HepG2 (cell line): ENCODE data around the gene TATDN3. TPM values are rescaled to one million over a fixed set of nuclear protein-coding genes. Genes with fewer than 3 reads are reported as not detected.

Experiments used
- ATAC-seq: fragments of 200-7000 bp; cut with Tn5 transposase; 3 replicates; pipeline ENCODE4 v1.9.1; 2020; ENCODE audit warnings: mild to moderate bottlenecking, moderate library complexity
- BruUV-seq: library from RNA; stranded (reverse); fragments of 400-500 nt; replicated peaks from 2 replicates; lab custom pipeline; 2021; lab: Mats Ljungman, UMichigan
- CTCF ChIA-PET: fragments of 300-600 bp; formaldehyde crosslinking; extraction: SDS; loops from one replicate; lab custom pipeline; 2021; ENCODE audit warnings: low total read pairs, inconsistent platforms, low intra/inter-chr PET ratio; lab: Yijun Ruan, JAX
- POLR2A ChIA-PET: fragments of 350-600 bp; sonication (Branson Sonifier 250); formaldehyde crosslinking; loops from one replicate; lab custom pipeline; 2020; ENCODE audit warnings: antibody characterized with exemption, inconsistent platforms; lab: Yijun Ruan, JAX
- DNase-seq: peaks from one replicate; pipeline ENCODE4 v3.0.0-alpha.2; 2015; ENCODE audit warnings: low spot score
- FAIRE-seq: peaks from 3 replicates; lab custom pipeline; 2011; peaks lifted over from hg19 to GRCh38; lab: Jason Lieb, UNC
- H2AFZ ChIP-seq: one replicate; pipeline ENCODE4 v1.6.1; 2011; ENCODE audit warnings: low read length, inconsistent platforms
- H3K27ac ChIP-seq: fragments of 300-600 bp; 3 replicates; pipeline ENCODE4 v1.8.0; 2011; ENCODE audit warnings: mixed run types, mild to moderate bottlenecking, mixed read lengths, low read length, inconsistent platforms; ENCODE audit not compliant: insufficient read depth; ENCODE audit errors: extremely low read length
- H3K27me3 ChIP-seq, 2 experiments: fragments of 200-600 bp in 1 of 2; 2 replicates in 1 of 2; 3 replicates in 1 of 2; pipeline versions ENCODE4 v1.6.0 to v1.8.0; 2011; ENCODE audit warnings: low read length in 2 of 2, mild to moderate bottlenecking in 2 of 2, moderate library complexity in 2 of 2, inconsistent platforms in 1 of 2; ENCODE audit not compliant: insufficient read depth in 2 of 2, control insufficient read depth in 1 of 2
- H3K36me3 ChIP-seq, 2 experiments: fragments of 200-600 bp in 1 of 2; replicated peaks in 1 of 2; 2 replicates in 1 of 2; 3 replicates in 1 of 2; pipeline versions ENCODE4 v1.5.1 to v1.8.0; 2011; ENCODE audit warnings: low read length in 2 of 2, inconsistent platforms in 1 of 2; ENCODE audit not compliant: insufficient read depth in 2 of 2, control insufficient read depth in 1 of 2
- H3K4me1 ChIP-seq: 2 replicates; pipeline ENCODE4 v1.5.1; 2012; ENCODE audit warnings: low read length, inconsistent platforms; ENCODE audit not compliant: insufficient read depth
- H3K4me2 ChIP-seq: 2 replicates; pipeline ENCODE4 v1.6.0; 2011; ENCODE audit warnings: low read depth, low read length, inconsistent platforms
- H3K4me3 ChIP-seq, 3 experiments: fragments of 200-600 bp in 1 of 3; sonication (generic), shearing (Covaris generic) in 1 of 3; replicated peaks in 1 of 3; 2 replicates each; pipeline ENCODE4 v1.5.1; 2011 to 2016; ENCODE audit warnings: low read length in 3 of 3, inconsistent platforms in 2 of 3, low read depth in 2 of 3, mild to moderate bottlenecking in 2 of 3, control low read depth in 1 of 3, mixed read lengths in 1 of 3; ENCODE audit not compliant: insufficient read depth in 1 of 3
- H3K79me2 ChIP-seq: one replicate; pipeline ENCODE4 v1.6.1; 2011; ENCODE audit warnings: low read length, inconsistent platforms; ENCODE audit not compliant: insufficient read depth
- H3K9ac ChIP-seq: 2 replicates; pipeline ENCODE4 v1.6.0; 2011; ENCODE audit warnings: mild to moderate bottlenecking, low read depth, low read length, inconsistent platforms; ENCODE audit not compliant: insufficient read depth
- H3K9me3 ChIP-seq: 2 replicates; pipeline ENCODE4 v1.5.1; 2012; ENCODE audit warnings: mild to moderate bottlenecking, low read length
- H4K20me1 ChIP-seq: 2 replicates; pipeline ENCODE4 v1.6.0; 2011; ENCODE audit warnings: inconsistent platforms, mild to moderate bottlenecking, low read length, moderate library complexity; ENCODE audit not compliant: insufficient read depth
- CTCF ChIP-seq: sonication (generic); formaldehyde crosslinking; IDR thresholded peaks from 2 replicates; pipeline ENCODE4 v1.5.0; 2020; ENCODE audit warnings: mild to moderate bottlenecking, missing genetic modification reagents, moderate library complexity
- ERF ChIP-seq: IDR thresholded peaks from 2 replicates; pipeline ENCODE4 v1.6.1; 2018; ENCODE audit warnings: missing biosample characterization, missing genetic modification reagents
- FOXK1 ChIP-seq: sonication (generic); formaldehyde crosslinking; IDR thresholded peaks from 2 replicates; pipeline ENCODE4 v1.4.0; 2020; ENCODE audit warnings: low read depth, missing genetic modification reagents, borderline replicate concordance
- HDAC6 ChIP-seq: fragments of 200-600 bp; sonication (generic); IDR thresholded peaks from 2 replicates; pipeline ENCODE4 v1.7.0; 2017; ENCODE audit warnings: mild to moderate bottlenecking, antibody characterized with exemption, low read length, low read depth
- HMG20A ChIP-seq: IDR thresholded peaks from 2 replicates; pipeline ENCODE4 v1.6.1; 2016; ENCODE audit warnings: borderline replicate concordance
- POLR2G ChIP-seq: fragments of 200-400 bp; formaldehyde crosslinking; IDR thresholded peaks from 2 replicates; pipeline ENCODE4 v1.6.1; 2018; ENCODE audit warnings: mild to moderate bottlenecking, low read depth, low read length, moderate library complexity
- SMC3 ChIP-seq: IDR thresholded peaks from 2 replicates; pipeline ENCODE4 v1.6.1; 2011; ENCODE audit warnings: low read length, improper control_type of control experiment
- STAG1 ChIP-seq: sonication (generic); formaldehyde crosslinking; IDR thresholded peaks from 2 replicates; pipeline ENCODE4 v1.4.0; 2020; ENCODE audit warnings: missing genetic modification reagents
- ZBTB3 ChIP-seq: sonication (generic); formaldehyde crosslinking; IDR thresholded peaks from 2 replicates; pipeline ENCODE4 v1.4.0; 2020; ENCODE audit warnings: low read depth, mild to moderate bottlenecking, moderate library complexity, missing genetic modification reagents, borderline replicate concordance
- ZBTB44 ChIP-seq: sonication (generic); formaldehyde crosslinking; IDR thresholded peaks from 2 replicates; pipeline ENCODE4 v1.4.0; 2020; ENCODE audit warnings: missing genetic modification reagents
- ZBTB49 ChIP-seq: sonication (generic); formaldehyde crosslinking; IDR thresholded peaks from 2 replicates; pipeline ENCODE4 v1.4.0; 2020; ENCODE audit warnings: missing genetic modification reagents, borderline replicate concordance
- ZFP37 ChIP-seq: sonication (generic); formaldehyde crosslinking; IDR thresholded peaks from 2 replicates; pipeline ENCODE4 v1.4.0; 2020; ENCODE audit warnings: missing genetic modification reagents, borderline replicate concordance
- ZNF18 ChIP-seq: sonication (generic); formaldehyde crosslinking; IDR thresholded peaks from 2 replicates; pipeline ENCODE4 v1.8.0; 2022; ENCODE audit warnings: mild to moderate bottlenecking, missing genetic modification reagents; ENCODE audit not compliant: insufficient replicate concordance
- ZNF180 ChIP-seq: sonication (generic); formaldehyde crosslinking; IDR thresholded peaks from 2 replicates; pipeline ENCODE4 v1.4.0; 2020; ENCODE audit warnings: low read depth, missing genetic modification reagents, borderline replicate concordance
- ZNF251 ChIP-seq: sonication (generic); formaldehyde crosslinking; IDR thresholded peaks from 2 replicates; pipeline ENCODE4 v1.9.0; 2021; ENCODE audit warnings: mild to moderate bottlenecking, missing genetic modification reagents
- ZNF607 ChIP-seq: sonication (generic); formaldehyde crosslinking; IDR thresholded peaks from 2 replicates; pipeline ENCODE4 v1.5.1; 2020; ENCODE audit warnings: missing genetic modification reagents, mild to moderate bottlenecking, borderline replicate concordance
- WGBS: methylation state at CpG from one replicate; pipeline ENCODE4 v1.1.6; 2017; ENCODE audit warnings: low lambda C conversion rate; 5-methylcytosine and 5-hydroxymethylcytosine counted together
- in situ Hi-C: cut with HindIII; loops from 2 replicates; pipeline ENCODE4 v1.10.0; 2017; ENCODE audit warnings: low pct_unique_long_range_greater_than_20kb; ENCODE audit not compliant: extremely low pct_ligation_motif_present
- intact Hi-C: fragments of 100-400 bp; cut with micrococcal nuclease; formaldehyde crosslinking; loops from one replicate; pipeline ENCODE4 v1.10.0; 2022; ENCODE audit not compliant: unreplicated experiment
- polyA plus RNA-seq, 8 experiments: library from polyadenylated mRNA; depleted of rRNA in 3 of 8; stranded (reverse) in 7 of 8; unstranded in 1 of 8; fragments of >200 nt; fragmentation: Illumina TruSeq in 4 of 8; extraction: Trizol in 4 of 8; gene quantifications; 2 replicates each; pipeline versions ENCODE4 v1.2.1 to v1.2.3, GENCODE V29; 2011 to 2016; ENCODE audit warnings: low read depth in 4 of 8, missing spikeins in 1 of 8, mixed read lengths in 1 of 8; ENCODE audit not compliant: insufficient read depth in 1 of 8
- total RNA-seq, 5 experiments: library from RNA; depleted of rRNA; stranded (reverse); fragments of >200 nt; fragmentation: Illumina TruSeq; extraction: Trizol; gene quantifications; 2 replicates each; pipeline ENCODE4 v1.2.3, GENCODE V29; 2016; ENCODE audit warnings: low read depth in 1 of 5

TATDN3 gene
- total and polyA plus RNA-seq, 2 of the 13 experiments (the other 11 are each of a cell fraction or from before 2014, with no cell fraction given), result 7.3 to 8.6 TPM

DNA sequence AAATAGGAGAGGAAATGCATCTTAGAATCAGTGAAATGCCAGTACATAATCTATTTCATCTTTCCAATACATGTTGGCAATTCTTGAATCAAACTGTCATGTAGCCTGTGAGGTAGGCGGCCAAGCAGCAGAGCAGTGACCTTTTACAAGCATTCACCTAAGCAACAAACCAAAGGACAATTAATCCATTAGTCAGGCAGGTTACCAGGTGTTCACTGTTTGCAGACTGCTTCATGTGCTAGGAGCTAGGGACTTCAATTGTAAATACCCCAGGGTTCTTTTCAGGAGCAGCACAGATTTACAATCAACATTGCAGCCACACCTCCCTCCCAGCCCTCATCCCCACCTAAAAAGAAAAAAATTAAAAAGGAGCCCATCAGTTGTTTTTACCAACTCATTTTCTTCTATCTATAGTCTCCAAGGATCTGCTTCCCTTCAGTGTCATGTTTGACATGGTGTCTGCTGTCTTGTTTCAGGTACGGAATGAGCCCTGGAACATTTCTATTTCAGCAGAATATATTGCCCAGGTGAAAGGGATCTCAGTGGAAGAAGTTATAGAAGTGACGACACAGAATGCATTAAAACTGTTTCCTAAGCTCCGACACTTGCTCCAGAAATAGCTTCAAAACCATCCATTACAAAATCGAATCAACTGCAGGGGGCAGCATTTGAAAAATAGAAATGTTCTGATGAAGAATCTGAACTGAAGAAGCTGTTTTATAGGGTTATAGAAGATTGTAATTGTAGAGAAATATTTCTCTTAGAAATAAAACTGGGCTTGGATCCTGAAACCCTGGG is 23.0 kb downstream of the TATDN3 start:
- Histone ChIP-seq H3K4me1 (peaks cover 41% of the 10 kb centered on the region), H2AFZ (no peak overlapping the region), H3K36me3 (no peaks in the 10 kb centered on the region), H3K27me3 (no peaks in the 10 kb centered on the region)
- TF ChIP-seq ERF (CRISPR knock-in tag), result no peak
- TF ChIP-seq POLR2G, result no peak
- TF ChIP-seq STAG1 (CRISPR knock-in tag), result peak; percentile 63
- TF ChIP-seq ZNF251, result no peak
- no peak for TF ChIP-seq FOXK1
- TF ChIP-seq ZBTB3 (CRISPR knock-in tag), result no peak
- TF ChIP-seq ZBTB49, result no peak
- peak; percentile 46 for TF ChIP-seq SMC3
- no peak for TF ChIP-seq ZNF18 (CRISPR knock-in tag)
- no peak for TF ChIP-seq ZBTB44 (CRISPR knock-in tag)
- no peak for TF ChIP-seq HDAC6
- TF ChIP-seq ZNF607 (CRISPR knock-in tag), result no peak
- no peak for TF ChIP-seq ZNF180 (CRISPR knock-in tag)
- TF ChIP-seq ZFP37 (CRISPR knock-in tag), result no peak
- TF ChIP-seq HMG20A, result no peak
- TF ChIP-seq CTCF (CRISPR knock-in tag), result peak; percentile 44
- TF ChIP-seq, all 625 proteins: peak for 3
- Histone ChIP-seq H4K20me1 (no peaks in the 10 kb centered on the region), H3K4me2 (no peak overlapping the region), H3K4me3 (no peak overlapping the region), H3K79me2 (no peaks in the 10 kb centered on the region), H3K27ac (no peak overlapping the region), H3K9me3 (no peaks in the 10 kb centered on the region), H3K9ac (no peak overlapping the region)
- no TSS peak for BruUV-seq
- ChIA-PET POLR2A (interaction anchor here (1.1 to 1.8 kb wide), 3 partner anchors 13 to 43 kb away, joined by 4 to 7 read pairs (median 6); partner anchors contain the start of genes FLVCR1, NSL1 and TATDN3), CTCF (no interaction called here)
- WGBS, result 78% methylated on average over 5 of the region's 5 CpGs
- in situ Hi-C loops (loop anchor here (5.0 to 10.0 kb wide), 2 partner anchors 43 to 180 kb away; partner anchors contain the start of gene FLVCR1), intact Hi-C loops (loop anchor here (10.0 kb wide), 2 partner anchors 100 to 180 kb away; no protein-coding TSS in a partner anchor)
- no peak for ATAC-seq
- peak; percentile 25 for DNase-seq
- FAIRE-seq, result no peak
